ENCODE data around the gene DCC. TPM values are rescaled to one million over a fixed set of nuclear protein-coding genes. Genes with fewer than 3 reads are reported as not detected.

The DCC gene
- total RNA-seq, 1 experiment from 2014 or later, result not detected

GRCh38 chr18:52953387-52953786 lies 613.4 kb downstream of the DCC start:
- no peak overlapping the region for H3K27ac ChIP-seq (ENCODE audit: low read depth, low read length)
- H3K4me1 ChIP-seq (ENCODE audit: control insufficient read depth in 1 of 2, insufficient read depth in 2 of 2, low read length in 2 of 2), result no peaks in the 10 kb centered on the region
- H3K36me3 ChIP-seq (ENCODE audit: control insufficient read depth in 1 of 2, insufficient read depth in 2 of 2, low read length in 2 of 2), result no peaks in the 10 kb centered on the region
- H3K9ac ChIP-seq (ENCODE audit: low read length), result no peak overlapping the region
- BruUV-seq (replicated peaks), result no TSS peak
- no peaks in the 10 kb centered on the region for H3K27me3 ChIP-seq (ENCODE audit: insufficient read depth, low read length)
- DNase-seq (ENCODE audit: low read depth, low spot score), result no peak
- no peak overlapping the region for H2AFZ ChIP-seq (ENCODE audit: low read depth, low read length, poor library complexity, severe bottlenecking)
- TF ChIP-seq CBX3 (IDR thresholded peaks at IDR 0.05; ENCODE audit: low read depth), result no peak
- no peak for TF ChIP-seq SRF (IDR thresholded peaks at IDR 0.05; ENCODE audit: low read depth)
- intact Hi-C loops (cut with micrococcal nuclease), result no loop called here
- H3K4me2 ChIP-seq (ENCODE audit: low read length), result no peak overlapping the region
- ChIA-PET POLR2A (no interaction called here), RAD21 (ENCODE audit: low non-redundant PET in 1 of 2, low total read pairs in 2 of 2, uncharacterized antibody in 2 of 2, unreplicated experiment in 2 of 2) (no interaction called here), CTCF (no interaction called here)
- ATAC-seq, result no peak
- H4K20me1 ChIP-seq (ENCODE audit: insufficient read depth), result no peaks in the 10 kb centered on the region; the same call in 1 of the 2 replicates
- peaks cover 20 to 30% of the 10 kb centered on the region in 2 experiments; a peak in 3 of 4 replicates for H3K9me3 ChIP-seq (ENCODE audit: control insufficient read depth in 1 of 2, insufficient read depth in 1 of 2, low read depth in 1 of 2, low read length in 2 of 2)
- H3K4me3 ChIP-seq (replicated peaks in 1 of 2; ENCODE audit: low read depth in 1 of 2, low read length in 2 of 2), result no peak overlapping the region
- no peaks in the 10 kb centered on the region for H3K9me2 ChIP-seq (ENCODE audit: insufficient read depth)
- H3K79me2 ChIP-seq (ENCODE audit: insufficient read depth, low read length), result no peaks in the 10 kb centered on the region

- intact Hi-C loops (cut with micrococcal nuclease), result no loop called here
- H3K9ac ChIP-seq (ENCODE audit: low read length), result no peak overlapping the region
- no peaks in the 10 kb centered on the region for H3K79me2 ChIP-seq (ENCODE audit: insufficient read depth, low read length)
- DNase-seq (ENCODE audit: low read depth, low spot score) (no peak), ATAC-seq (no peak)
- ChIA-PET CTCF (no interaction called here), POLR2A (no interaction called here), RAD21 (ENCODE audit: low non-redundant PET in 1 of 2, low total read pairs in 2 of 2, uncharacterized antibody in 2 of 2, unreplicated experiment in 2 of 2) (no interaction called here)
- no TSS peak for BruUV-seq (replicated peaks)
- no peaks in the 10 kb centered on the region for H3K4me1 ChIP-seq (ENCODE audit: control insufficient read depth in 1 of 2, insufficient read depth in 2 of 2, low read length in 2 of 2)
- no peaks in the 10 kb centered on the region for H3K27me3 ChIP-seq (ENCODE audit: insufficient read depth, low read length)
- H3K4me3 ChIP-seq (replicated peaks in 1 of 2; ENCODE audit: low read depth in 1 of 2, low read length in 2 of 2), result no peak overlapping the region
- H3K4me2 ChIP-seq (ENCODE audit: low read length), result no peak overlapping the region
- H3K36me3 ChIP-seq (ENCODE audit: control insufficient read depth in 1 of 2, insufficient read depth in 2 of 2, low read length in 2 of 2), result no peaks in the 10 kb centered on the region
- no peaks in the 10 kb centered on the region for H3K9me2 ChIP-seq (ENCODE audit: insufficient read depth)
- no peak overlapping the region for H2AFZ ChIP-seq (ENCODE audit: low read depth, low read length, poor library complexity, severe bottlenecking)
- H3K9me3 ChIP-seq (ENCODE audit: control insufficient read depth in 1 of 2, insufficient read depth in 1 of 2, low read depth in 1 of 2, low read length in 2 of 2), result peaks cover 16 to 26% of the 10 kb centered on the region in 2 experiments; a peak in 2 of 4 replicates
- no peaks in the 10 kb centered on the region for H4K20me1 ChIP-seq (ENCODE audit: insufficient read depth)
- no peak overlapping the region for H3K27ac ChIP-seq (ENCODE audit: low read depth, low read length)
- TF ChIP-seq POLR2A (IDR thresholded peaks at IDR 0.05; ENCODE audit: borderline replicate concordance, extremely low read depth, insufficient read depth, insufficient read length) (no peak), REST (IDR thresholded peaks at IDR 0.05; ENCODE audit: low read depth) (no peak), ZNF274 (IDR thresholded peaks at IDR 0.05; ENCODE audit: low read depth, low read length) (no peak), ELF1 (IDR thresholded peaks at IDR 0.05; ENCODE audit: borderline replicate concordance, low read depth) (no peak), CEBPB (IDR thresholded peaks at IDR 0.05; ENCODE audit: low read depth) (no peak), FOSL1 (IDR thresholded peaks at IDR 0.05; ENCODE audit: low read depth) (no peak), EZH2 (IDR thresholded peaks at IDR 0.05) (no peak), ZBTB33 (IDR thresholded peaks at IDR 0.05; ENCODE audit: extremely low read depth, insufficient replicate concordance, low read length) (no peak), JUND (IDR thresholded peaks at IDR 0.05) (no peak), SIN3A (IDR thresholded peaks at IDR 0.05; ENCODE audit: low read depth) (no peak), ATF3 (IDR thresholded peaks at IDR 0.05) (no peak), CBX3 (IDR thresholded peaks at IDR 0.05; ENCODE audit: low read depth) (no peak), CTCF (IDR thresholded peaks at IDR 0.05 in 2 of 3, conservative IDR thresholded peaks at IDR 0.05 in 1 of 3; ENCODE audit: borderline replicate concordance in 1 of 3, insufficient read depth in 1 of 3, low read depth in 2 of 3, low read length in 2 of 3) (no peak)
Measured at GRCh38 chr18:52963481-52963880, 623.5 kb downstream of the DCC start.

Data from HCT116 (cell line).